ENCODE data around the gene BTBD19. TPM values are rescaled to one million over a fixed set of nuclear protein-coding genes. Genes with fewer than 3 reads are reported as not detected.
"Not testable (repeated sequence)": the region's sequence is repeated elsewhere in the genome, so short reads cannot be mapped to it uniquely, and the experiment has no call there.

BTBD19 gene
- 22.8 TPM for polyA plus RNA-seq (2013, experiment 1 of 2)
- 20.2 TPM for polyA plus RNA-seq (2013, experiment 2 of 2)

- H2BK5ac ChIP-seq (ENCODE audit: low read depth, low read length, poor library complexity, severe bottlenecking) = peak within 1 kb of the TSS; percentile 99
- H3K4me3 ChIP-seq (ENCODE audit: insufficient read depth in 1 of 2, low read depth in 1 of 2, low read length in 2 of 2) = peak within 1 kb of the TSS; percentile 31 to 75
- peak; percentile 96 for DNase-seq
- H3K14ac ChIP-seq (ENCODE audit: low read length in 2 of 2) = peak within 1 kb of the TSS; percentile 9 to 97
- peaks cover 47 to 52% of the 10 kb centered on the region in 2 experiments for H3K36me3 ChIP-seq (ENCODE audit: control insufficient read depth in 1 of 2, insufficient read depth in 2 of 2, low read depth in 1 of 2, low read length in 2 of 2)
- peak within 1 kb of the TSS; percentile 100 for H4K91ac ChIP-seq (ENCODE audit: low read length)
- peak within 1 kb of the TSS; percentile 99 to 100 for H3K18ac ChIP-seq (ENCODE audit: low read depth in 1 of 2, low read length in 2 of 2)
- H3K9ac ChIP-seq (ENCODE audit: low read length) = peak within 1 kb of the TSS; percentile 97
- peak within 1 kb of the TSS; percentile 89 for H4K8ac ChIP-seq (ENCODE audit: low read length)
- H3K4me2 ChIP-seq (ENCODE audit: low read length, poor library complexity, severe bottlenecking) = peak within 1 kb of the TSS; percentile 38
- H3K4ac ChIP-seq (ENCODE audit: low read depth in 1 of 2, low read length in 2 of 2) = peak within 1 kb of the TSS; percentile 97 to 99
- H2BK15ac ChIP-seq (ENCODE audit: low read depth, poor library complexity, severe bottlenecking) = peak within 1 kb of the TSS; percentile 96
- H2BK120ac ChIP-seq (ENCODE audit: low read depth, low read length) = peak within 1 kb of the TSS; percentile 100
- peak within 1 kb of the TSS; percentile 100 for H3K27ac ChIP-seq (ENCODE audit: low read length, poor library complexity, severe bottlenecking)
- peak within 1 kb of the TSS; percentile 94 to 99 for H2BK12ac ChIP-seq (ENCODE audit: low read length in 2 of 2)
- no peaks in the 10 kb centered on the region for H3K9me3 ChIP-seq (ENCODE audit: control insufficient read depth, low read length)
- peak within 1 kb of the TSS; percentile 100 for H2AK5ac ChIP-seq (ENCODE audit: low read length, severe bottlenecking)
- H3K23ac ChIP-seq (ENCODE audit: low read length in 2 of 2) = peak within 1 kb of the TSS; percentile 25 to 75
- peaks cover 9% of the 10 kb centered on the region for H3K79me1 ChIP-seq (replicated peaks; ENCODE audit: low read length, poor library complexity, severe bottlenecking)
- H3K27me3 ChIP-seq (ENCODE audit: control insufficient read depth in 1 of 2, insufficient read depth in 1 of 2, low read length in 2 of 2) = no peaks in the 10 kb centered on the region
- H3K4me1 ChIP-seq (ENCODE audit: control insufficient read depth, insufficient read depth, low read depth, low read length) = peaks cover 78% of the 10 kb centered on the region
- no peak within 1 kb of the TSS for H2AFZ ChIP-seq (ENCODE audit: low read depth, low read length)
- 12% methylated on average over 23 of the region's 23 CpGs for WGBS
Measured at GRCh38 chr1:44808063-44808937, at the start of gene BTBD19. BTBD19 (plus strand) TSS chr1:44808523; CDS start chr1:44808821, 298 bp downstream.

- Histone ChIP-seq H3K27ac (ENCODE audit: low read length, poor library complexity, severe bottlenecking) (no peak overlapping the region), H3K9me3 (ENCODE audit: control insufficient read depth, low read length) (no peaks in the 10 kb centered on the region), H3K36me3 (ENCODE audit: control insufficient read depth in 1 of 2, insufficient read depth in 2 of 2, low read depth in 1 of 2, low read length in 2 of 2) (peaks cover 39 to 47% of the 10 kb centered on the region in 2 experiments), H2BK12ac (ENCODE audit: low read length in 2 of 2) (no peak overlapping the region), H3K79me1 (replicated peaks; ENCODE audit: low read length, poor library complexity, severe bottlenecking) (peaks cover 6% of the 10 kb centered on the region), H3K4me1 (ENCODE audit: control insufficient read depth, insufficient read depth, low read depth, low read length) (no peaks in the 10 kb centered on the region), H3K27me3 (ENCODE audit: control insufficient read depth in 1 of 2, insufficient read depth in 1 of 2, low read length in 2 of 2) (no peaks in the 10 kb centered on the region), H3K23ac (ENCODE audit: low read length in 2 of 2) (peak overlapping the region in 1 of 2 experiments; percentile 23), H3K4me2 (ENCODE audit: low read length, poor library complexity, severe bottlenecking) (no peak overlapping the region), H3K4me3 (ENCODE audit: insufficient read depth in 1 of 2, low read depth in 1 of 2, low read length in 2 of 2) (no peak overlapping the region), H2BK5ac (ENCODE audit: low read depth, low read length, poor library complexity, severe bottlenecking) (no peak overlapping the region), H2BK15ac (ENCODE audit: low read depth, poor library complexity, severe bottlenecking) (no peak overlapping the region), H2AK5ac (ENCODE audit: low read length, severe bottlenecking) (no peak overlapping the region), H4K8ac (ENCODE audit: low read length) (no peak overlapping the region), H3K18ac (ENCODE audit: low read depth in 1 of 2, low read length in 2 of 2) (no peak overlapping the region), H3K14ac (ENCODE audit: low read length in 2 of 2) (no peak overlapping the region), H3K4ac (ENCODE audit: low read depth in 1 of 2, low read length in 2 of 2) (no peak overlapping the region), H3K9ac (ENCODE audit: low read length) (no peak overlapping the region), H2AFZ (ENCODE audit: low read depth, low read length) (no peak overlapping the region), H4K91ac (ENCODE audit: low read length) (no peak overlapping the region), H2BK120ac (ENCODE audit: low read depth, low read length) (no peak overlapping the region)
- no peak for DNase-seq
- WGBS = 98% methylated on average over 11 of the region's 11 CpGs
Measured at GRCh38 chr1:44759077-44759476, 49.2 kb upstream of the BTBD19 start.

- Histone ChIP-seq H3K4me3 (ENCODE audit: insufficient read depth in 1 of 2, low read depth in 1 of 2, low read length in 2 of 2) (no peak overlapping the region), H3K9ac (ENCODE audit: low read length) (no peak overlapping the region), H3K27me3 (ENCODE audit: control insufficient read depth in 1 of 2, insufficient read depth in 1 of 2, low read length in 2 of 2) (no peaks in the 10 kb centered on the region), H3K14ac (ENCODE audit: low read length in 2 of 2) (no peak overlapping the region), H3K4me1 (ENCODE audit: control insufficient read depth, insufficient read depth, low read depth, low read length) (no peaks in the 10 kb centered on the region), H3K79me1 (replicated peaks; ENCODE audit: low read length, poor library complexity, severe bottlenecking) (peaks cover 6% of the 10 kb centered on the region), H3K4me2 (ENCODE audit: low read length, poor library complexity, severe bottlenecking) (no peak overlapping the region), H3K9me3 (ENCODE audit: control insufficient read depth, low read length) (no peaks in the 10 kb centered on the region), H2AK5ac (ENCODE audit: low read length, severe bottlenecking) (no peak overlapping the region), H2BK5ac (ENCODE audit: low read depth, low read length, poor library complexity, severe bottlenecking) (no peak overlapping the region), H4K91ac (ENCODE audit: low read length) (no peak overlapping the region), H4K8ac (ENCODE audit: low read length) (no peak overlapping the region), H3K36me3 (ENCODE audit: control insufficient read depth in 1 of 2, insufficient read depth in 2 of 2, low read depth in 1 of 2, low read length in 2 of 2) (peaks cover 35 to 37% of the 10 kb centered on the region in 2 experiments), H2BK15ac (ENCODE audit: low read depth, poor library complexity, severe bottlenecking) (no peak overlapping the region), H3K18ac (ENCODE audit: low read depth in 1 of 2, low read length in 2 of 2) (no peak overlapping the region), H2BK12ac (ENCODE audit: low read length in 2 of 2) (no peak overlapping the region), H3K4ac (ENCODE audit: low read depth in 1 of 2, low read length in 2 of 2) (no peak overlapping the region), H2AFZ (ENCODE audit: low read depth, low read length) (no peak overlapping the region), H3K27ac (ENCODE audit: low read length, poor library complexity, severe bottlenecking) (no peak overlapping the region), H3K23ac (ENCODE audit: low read length in 2 of 2) (no peak overlapping the region), H2BK120ac (ENCODE audit: low read depth, low read length) (no peak overlapping the region)
- DNase-seq = no peak
- WGBS = 94% methylated on average over 3 of the region's 3 CpGs
Measured at GRCh38 chr1:44760876-44761275, 47.4 kb upstream of the BTBD19 start.

- H3K4me2 ChIP-seq (ENCODE audit: low read length, poor library complexity, severe bottlenecking); H4K91ac ChIP-seq (ENCODE audit: low read length); H3K27me3 ChIP-seq (ENCODE audit: control insufficient read depth in 1 of 2, insufficient read depth in 1 of 2, low read length in 2 of 2); H3K18ac ChIP-seq (ENCODE audit: low read depth in 1 of 2, low read length in 2 of 2); H2BK15ac ChIP-seq (ENCODE audit: low read depth, poor library complexity, severe bottlenecking); H3K23ac ChIP-seq (ENCODE audit: low read length in 2 of 2); H2BK12ac ChIP-seq (ENCODE audit: low read length in 2 of 2); DNase-seq; H3K4me1 ChIP-seq (ENCODE audit: control insufficient read depth, insufficient read depth, low read depth, low read length); H2AFZ ChIP-seq (ENCODE audit: low read depth, low read length); H3K9me3 ChIP-seq (ENCODE audit: control insufficient read depth, low read length); H2BK5ac ChIP-seq (ENCODE audit: low read depth, low read length, poor library complexity, severe bottlenecking); H2BK120ac ChIP-seq (ENCODE audit: low read depth, low read length); H3K9ac ChIP-seq (ENCODE audit: low read length); H4K8ac ChIP-seq (ENCODE audit: low read length); H3K79me1 ChIP-seq (replicated peaks; ENCODE audit: low read length, poor library complexity, severe bottlenecking); H3K4me3 ChIP-seq (ENCODE audit: insufficient read depth in 1 of 2, low read depth in 1 of 2, low read length in 2 of 2); H3K27ac ChIP-seq (ENCODE audit: low read length, poor library complexity, severe bottlenecking); H3K4ac ChIP-seq (ENCODE audit: low read depth in 1 of 2, low read length in 2 of 2); H3K14ac ChIP-seq (ENCODE audit: low read length in 2 of 2); H2AK5ac ChIP-seq (ENCODE audit: low read length, severe bottlenecking): not testable (repeated sequence)
- peaks cover 21 to 28% of the 10 kb centered on the region in 2 experiments for H3K36me3 ChIP-seq (ENCODE audit: control insufficient read depth in 1 of 2, insufficient read depth in 2 of 2, low read depth in 1 of 2, low read length in 2 of 2)
- WGBS = 98% methylated on average over 6 of the region's 6 CpGs
Measured at GRCh38 chr1:44766421-44766820, 41.9 kb upstream of the BTBD19 start.

All from mesenchymal stem cell (in vitro differentiated cells and primary cell).